NT2/D1 (cell line): Measurements from ENCODE around the gene CST9L.

Source experiments
- YY1 ChIP-seq: IDR thresholded peaks from 2 replicates; pipeline ENCODE4 v1.6.1; 2011; ENCODE audit not compliant: insufficient read length, insufficient read depth
- ZNF274 ChIP-seq: IDR thresholded peaks from 2 replicates; pipeline ENCODE4 v1.6.1; 2011; ENCODE audit warnings: mild to moderate bottlenecking, low read depth, low read length

DNA sequence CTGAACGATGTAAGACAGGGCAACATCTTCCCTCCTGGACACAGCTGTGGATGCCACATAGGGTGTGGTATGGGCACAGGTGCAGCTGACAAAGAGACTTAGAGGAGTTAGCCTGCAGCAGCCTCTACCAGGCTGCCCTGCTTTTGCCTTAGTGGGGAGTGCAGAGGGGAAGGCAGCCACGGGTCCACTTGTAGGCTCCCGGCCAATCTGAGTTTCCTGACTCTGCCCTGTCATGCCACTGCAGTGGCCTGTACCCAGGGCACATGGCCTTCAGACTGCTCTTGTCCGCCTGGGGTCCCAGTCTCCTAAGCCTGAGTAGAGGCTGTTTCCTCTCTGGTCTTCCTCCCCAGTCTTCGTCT, 17.1 kb upstream of the CST9L start:
- TF ChIP-seq YY1 = no peak
- no peak for TF ChIP-seq ZNF274
